SK-N-SH (cell line): ENCODE measurements around the gene ZG16.

Experiments used
- EP300 ChIP-seq, 2 experiments: IDR thresholded peaks; 2 replicates each; pipeline versions ENCODE4 v1.4.0 to v1.6.1; 2012; ENCODE audit warnings: borderline replicate concordance in 1 of 2, low read depth in 1 of 2, low read length in 1 of 2
- MEF2A ChIP-seq: IDR thresholded peaks from 2 replicates; pipeline ENCODE4 v1.4.0; 2012; ENCODE audit warnings: low read depth, borderline replicate concordance
- NFIC ChIP-seq: IDR thresholded peaks from 2 replicates; pipeline ENCODE4 v1.4.0; 2012; ENCODE audit warnings: borderline replicate concordance
- POLR2AphosphoS5 ChIP-seq: IDR thresholded peaks from 2 replicates; pipeline ENCODE4 v1.6.1; 2012; ENCODE audit warnings: low read depth, low read length
- RXRA ChIP-seq: IDR thresholded peaks from 2 replicates; pipeline ENCODE4 v1.4.0; 2012; ENCODE audit warnings: low read depth, mild to moderate bottlenecking, borderline replicate concordance
- YY1 ChIP-seq: IDR thresholded peaks from 2 replicates; pipeline ENCODE4 v1.4.0; 2012; ENCODE audit warnings: low read depth, mild to moderate bottlenecking
- TF ChIP-seq, protein P1 (sequence below): IDR thresholded peaks from 2 replicates; pipeline ENCODE4 v1.4.0; 2012; ENCODE audit warnings: low read depth, borderline replicate concordance
- TF ChIP-seq, protein P2 (sequence below): fragments of 200-600 bp; sonication (generic); IDR thresholded peaks from 2 replicates; pipeline ENCODE4 v1.6.1; 2017; ENCODE audit warnings: antibody characterized with exemption, mild to moderate bottlenecking, moderate library complexity

DNA sequence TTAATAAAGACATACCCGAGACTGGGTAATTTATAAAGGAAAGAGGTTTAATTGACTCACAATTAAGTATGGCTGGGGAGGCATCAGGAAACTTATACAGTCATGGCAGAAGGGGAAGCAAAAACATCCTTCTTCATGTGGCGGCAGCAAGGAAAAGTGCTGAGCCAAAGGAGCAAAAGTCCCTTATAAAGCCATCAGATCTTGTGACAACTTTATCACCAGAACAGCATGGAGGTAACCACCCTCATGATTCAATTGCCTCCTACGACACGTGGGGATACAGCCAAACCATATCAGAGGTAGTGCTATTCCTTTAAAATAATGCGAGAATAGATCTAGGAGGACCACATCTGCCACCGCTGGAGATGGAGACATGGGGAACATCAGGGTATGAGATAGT is 41.3 kb upstream of the ZG16 start:
- TF ChIP-seq, protein P1, sequence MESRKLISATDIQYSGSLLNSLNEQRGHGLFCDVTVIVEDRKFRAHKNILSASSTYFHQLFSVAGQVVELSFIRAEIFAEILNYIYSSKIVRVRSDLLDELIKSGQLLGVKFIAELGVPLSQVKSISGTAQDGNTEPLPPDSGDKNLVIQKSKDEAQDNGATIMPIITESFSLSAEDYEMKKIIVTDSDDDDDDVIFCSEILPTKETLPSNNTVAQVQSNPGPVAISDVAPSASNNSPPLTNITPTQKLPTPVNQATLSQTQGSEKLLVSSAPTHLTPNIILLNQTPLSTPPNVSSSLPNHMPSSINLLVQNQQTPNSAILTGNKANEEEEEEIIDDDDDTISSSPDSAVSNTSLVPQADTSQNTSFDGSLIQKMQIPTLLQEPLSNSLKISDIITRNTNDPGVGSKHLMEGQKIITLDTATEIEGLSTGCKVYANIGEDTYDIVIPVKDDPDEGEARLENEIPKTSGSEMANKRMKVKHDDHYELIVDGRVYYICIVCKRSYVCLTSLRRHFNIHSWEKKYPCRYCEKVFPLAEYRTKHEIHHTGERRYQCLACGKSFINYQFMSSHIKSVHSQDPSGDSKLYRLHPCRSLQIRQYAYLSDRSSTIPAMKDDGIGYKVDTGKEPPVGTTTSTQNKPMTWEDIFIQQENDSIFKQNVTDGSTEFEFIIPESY: no peak
- TF ChIP-seq RXRA: no peak
- no peak for TF ChIP-seq EP300 (IDR thresholded peaks at IDR 0.05; ENCODE audit: borderline replicate concordance in 1 of 2, low read depth in 1 of 2, low read length in 1 of 2)
- TF ChIP-seq, protein P2, sequence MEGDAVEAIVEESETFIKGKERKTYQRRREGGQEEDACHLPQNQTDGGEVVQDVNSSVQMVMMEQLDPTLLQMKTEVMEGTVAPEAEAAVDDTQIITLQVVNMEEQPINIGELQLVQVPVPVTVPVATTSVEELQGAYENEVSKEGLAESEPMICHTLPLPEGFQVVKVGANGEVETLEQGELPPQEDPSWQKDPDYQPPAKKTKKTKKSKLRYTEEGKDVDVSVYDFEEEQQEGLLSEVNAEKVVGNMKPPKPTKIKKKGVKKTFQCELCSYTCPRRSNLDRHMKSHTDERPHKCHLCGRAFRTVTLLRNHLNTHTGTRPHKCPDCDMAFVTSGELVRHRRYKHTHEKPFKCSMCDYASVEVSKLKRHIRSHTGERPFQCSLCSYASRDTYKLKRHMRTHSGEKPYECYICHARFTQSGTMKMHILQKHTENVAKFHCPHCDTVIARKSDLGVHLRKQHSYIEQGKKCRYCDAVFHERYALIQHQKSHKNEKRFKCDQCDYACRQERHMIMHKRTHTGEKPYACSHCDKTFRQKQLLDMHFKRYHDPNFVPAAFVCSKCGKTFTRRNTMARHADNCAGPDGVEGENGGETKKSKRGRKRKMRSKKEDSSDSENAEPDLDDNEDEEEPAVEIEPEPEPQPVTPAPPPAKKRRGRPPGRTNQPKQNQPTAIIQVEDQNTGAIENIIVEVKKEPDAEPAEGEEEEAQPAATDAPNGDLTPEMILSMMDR: no peak
- no peak for TF ChIP-seq MEF2A
- TF ChIP-seq POLR2AphosphoS5: no peak
- no peak for TF ChIP-seq NFIC
- TF ChIP-seq YY1: no peak
